MM.1S (cell line): ENCODE data around the gene PRKCE.

Source experiments
- DNase-seq: peaks from one replicate; pipeline ENCODE4 v3.0.0-alpha.2; 2015
- H2AFZ ChIP-seq: fragments of 300-600 bp; sonication (generic); 2 replicates; pipeline ENCODE4 v1.6.0; 2016; ENCODE audit warnings: antibody characterized with exemption, low read length
- H3F3A ChIP-seq: fragments of 300-600 bp; sonication (generic); 2 replicates; pipeline ENCODE4 v1.6.1; 2016; ENCODE audit warnings: mild to moderate bottlenecking, antibody characterized with exemption, low read length, moderate library complexity, mixed read lengths; ENCODE audit not compliant: insufficient read depth
- H3K27ac ChIP-seq: fragments of 300-600 bp; sonication (generic); 2 replicates; pipeline ENCODE4 v1.5.1; 2016; ENCODE audit warnings: mild to moderate bottlenecking, low read length
- H3K27me3 ChIP-seq: fragments of 300-600 bp; sonication (generic); replicated peaks from 2 replicates; pipeline ENCODE4 v1.6.0; 2016; ENCODE audit warnings: low read length; ENCODE audit not compliant: insufficient read depth
- H3K36me3 ChIP-seq: fragments of 300-600 bp; sonication (generic); replicated peaks from 2 replicates; pipeline ENCODE4 v1.6.1; 2016; ENCODE audit warnings: mild to moderate bottlenecking, low read length, mixed read lengths; ENCODE audit not compliant: insufficient read depth
- H3K4me1 ChIP-seq: fragments of 300-600 bp; sonication (generic); 2 replicates; pipeline ENCODE4 v1.6.1; 2016; ENCODE audit warnings: low read length, mixed read lengths
- H3K4me2 ChIP-seq: fragments of 300-600 bp; sonication (generic); 2 replicates; pipeline ENCODE4 v1.6.0; 2016; ENCODE audit warnings: low read depth, low read length
- H3K4me3 ChIP-seq: fragments of 300-600 bp; sonication (generic); 2 replicates; pipeline ENCODE4 v1.5.1; 2016; ENCODE audit warnings: low read length, mixed read lengths
- H3K79me2 ChIP-seq: fragments of 300-600 bp; sonication (generic); 2 replicates; pipeline ENCODE4 v1.6.1; 2016; ENCODE audit warnings: mixed run types, low read length, mixed read lengths
- H3K9ac ChIP-seq: fragments of 300-600 bp; sonication (generic); 2 replicates; pipeline ENCODE4 v1.6.1; 2016; ENCODE audit warnings: low read length, mixed read lengths
- H3K9me2 ChIP-seq: fragments of 300-600 bp; sonication (generic); replicated peaks from 2 replicates; pipeline ENCODE4 v1.6.1; 2016; ENCODE audit warnings: mild to moderate bottlenecking, low read length, mixed read lengths; ENCODE audit not compliant: insufficient read depth
- H3K9me3 ChIP-seq: fragments of 300-600 bp; sonication (generic); replicated peaks from 2 replicates; pipeline ENCODE4 v1.6.1; 2016; ENCODE audit warnings: mild to moderate bottlenecking, low read length, mixed read lengths; ENCODE audit not compliant: insufficient read depth
- H4K20me1 ChIP-seq: fragments of 300-600 bp; sonication (generic); 2 replicates; pipeline ENCODE4 v1.6.1; 2016; ENCODE audit warnings: mild to moderate bottlenecking, low read length, moderate library complexity, mixed read lengths; ENCODE audit not compliant: insufficient read depth
- EZH2 ChIP-seq: fragments of 300-600 bp; sonication (generic); optimal IDR thresholded peaks from 2 replicates; pipeline ENCODE3; 2017; ENCODE audit warnings: low read depth, mild to moderate bottlenecking, antibody characterized with exemption, low read length, mixed read lengths
- EZH2phosphoT487 ChIP-seq: fragments of 300-600 bp; sonication (generic); IDR thresholded peaks from 2 replicates; pipeline ENCODE4 v1.6.1; 2018; ENCODE audit warnings: antibody characterized with exemption, low read length
- TF ChIP-seq, protein P1 (sequence below): fragments of 300-600 bp; sonication (generic); IDR thresholded peaks from 2 replicates; pipeline ENCODE4 v1.5.1; 2016; ENCODE audit warnings: antibody characterized with exemption, low read length, mixed read lengths

PRKCE gene

DNA sequence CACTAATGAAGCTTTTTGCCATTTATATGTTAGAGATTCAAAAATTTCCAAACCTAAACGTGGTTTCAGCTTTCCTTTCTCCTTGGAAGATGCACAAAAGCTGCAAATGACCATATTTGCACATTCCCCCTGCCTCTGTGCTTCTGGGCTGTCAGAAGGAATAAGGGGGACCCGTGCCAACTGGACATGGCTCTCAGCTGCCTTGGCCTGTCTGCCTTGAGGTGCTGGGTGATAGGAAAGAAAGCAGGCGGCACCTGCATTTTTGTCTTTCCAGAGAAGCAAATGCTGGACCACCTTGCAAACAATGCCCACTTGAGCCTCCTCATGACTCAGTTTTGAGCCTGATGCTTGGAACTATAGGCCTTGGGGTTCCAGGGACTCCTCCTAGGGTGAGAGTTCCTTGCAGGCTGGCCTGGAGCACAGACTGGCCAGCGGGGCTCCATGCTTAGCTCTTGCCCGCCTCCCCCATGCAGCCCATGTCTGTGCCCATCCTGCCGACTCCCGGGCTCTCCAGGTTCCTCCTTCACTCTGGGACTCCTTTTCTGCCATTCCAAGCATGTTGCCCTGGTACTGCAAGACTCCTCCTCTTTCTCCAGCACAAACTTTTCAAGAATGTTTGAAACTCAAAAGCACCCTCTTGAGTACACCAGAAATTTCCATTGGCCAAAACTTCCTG, 536.7 kb downstream of the PRKCE start:
- H3K4me2 ChIP-seq, result peak overlapping the region; percentile 91; the same call in 1 of the 2 replicates
- H3K79me2 ChIP-seq, result no peaks in the 10 kb centered on the region
- no peaks in the 10 kb centered on the region for H3K9me2 ChIP-seq
- no peak overlapping the region for H3K4me3 ChIP-seq
- no peak overlapping the region for H3K27ac ChIP-seq
- H3K36me3 ChIP-seq, result no peaks in the 10 kb centered on the region
- H3K27me3 ChIP-seq, result no peaks in the 10 kb centered on the region
- DNase-seq, result no peak
- no peaks in the 10 kb centered on the region for H4K20me1 ChIP-seq
- no peak overlapping the region for H3K9ac ChIP-seq
- H3F3A ChIP-seq, result peaks cover 10% of the 10 kb centered on the region
- TF ChIP-seq, protein P1, sequence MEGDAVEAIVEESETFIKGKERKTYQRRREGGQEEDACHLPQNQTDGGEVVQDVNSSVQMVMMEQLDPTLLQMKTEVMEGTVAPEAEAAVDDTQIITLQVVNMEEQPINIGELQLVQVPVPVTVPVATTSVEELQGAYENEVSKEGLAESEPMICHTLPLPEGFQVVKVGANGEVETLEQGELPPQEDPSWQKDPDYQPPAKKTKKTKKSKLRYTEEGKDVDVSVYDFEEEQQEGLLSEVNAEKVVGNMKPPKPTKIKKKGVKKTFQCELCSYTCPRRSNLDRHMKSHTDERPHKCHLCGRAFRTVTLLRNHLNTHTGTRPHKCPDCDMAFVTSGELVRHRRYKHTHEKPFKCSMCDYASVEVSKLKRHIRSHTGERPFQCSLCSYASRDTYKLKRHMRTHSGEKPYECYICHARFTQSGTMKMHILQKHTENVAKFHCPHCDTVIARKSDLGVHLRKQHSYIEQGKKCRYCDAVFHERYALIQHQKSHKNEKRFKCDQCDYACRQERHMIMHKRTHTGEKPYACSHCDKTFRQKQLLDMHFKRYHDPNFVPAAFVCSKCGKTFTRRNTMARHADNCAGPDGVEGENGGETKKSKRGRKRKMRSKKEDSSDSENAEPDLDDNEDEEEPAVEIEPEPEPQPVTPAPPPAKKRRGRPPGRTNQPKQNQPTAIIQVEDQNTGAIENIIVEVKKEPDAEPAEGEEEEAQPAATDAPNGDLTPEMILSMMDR, result no peak
- TF ChIP-seq EZH2, result no peak
- no peak for TF ChIP-seq EZH2phosphoT487
- peaks cover 16% of the 10 kb centered on the region for H3K4me1 ChIP-seq
- H2AFZ ChIP-seq, result no peak overlapping the region
- no peaks in the 10 kb centered on the region for H3K9me3 ChIP-seq

DNA sequence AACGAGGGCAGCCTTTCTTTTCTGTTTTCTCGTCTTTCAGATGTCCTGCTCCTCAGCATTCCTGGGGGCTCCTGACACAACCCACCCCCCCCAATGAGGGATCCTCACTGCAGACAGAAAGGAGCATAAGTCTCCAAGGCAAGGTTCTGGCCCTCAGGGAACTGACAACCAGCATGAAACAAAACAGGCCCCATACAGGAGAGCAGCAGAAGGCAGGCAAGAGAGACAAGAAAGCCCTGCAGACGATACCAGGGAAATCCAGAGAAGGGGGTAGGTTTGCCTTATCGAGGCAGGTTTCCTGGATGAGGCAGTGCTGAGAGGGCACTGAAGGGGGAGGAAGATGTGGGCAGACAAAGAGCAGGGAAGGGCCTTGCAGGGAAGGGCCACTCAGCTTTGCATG, 541.9 kb downstream of the PRKCE start:
- H3K4me3 ChIP-seq, result no peak overlapping the region
- no peaks in the 10 kb centered on the region for H3K9me2 ChIP-seq
- H3K36me3 ChIP-seq, result no peaks in the 10 kb centered on the region
- H3K4me1 ChIP-seq, result no peaks in the 10 kb centered on the region
- no peak overlapping the region for H3K4me2 ChIP-seq
- no peak for DNase-seq
- no peaks in the 10 kb centered on the region for H3K27me3 ChIP-seq
- H3K79me2 ChIP-seq, result no peaks in the 10 kb centered on the region
- no peak for TF ChIP-seq EZH2phosphoT487
- TF ChIP-seq EZH2, result no peak
- TF ChIP-seq, protein P1, result no peak
- H2AFZ ChIP-seq, result no peak overlapping the region
- no peak overlapping the region for H3K27ac ChIP-seq
- H3K9ac ChIP-seq, result no peak overlapping the region
- H3F3A ChIP-seq, result no peaks in the 10 kb centered on the region
- no peaks in the 10 kb centered on the region for H4K20me1 ChIP-seq
- H3K9me3 ChIP-seq, result no peaks in the 10 kb centered on the region

DNA sequence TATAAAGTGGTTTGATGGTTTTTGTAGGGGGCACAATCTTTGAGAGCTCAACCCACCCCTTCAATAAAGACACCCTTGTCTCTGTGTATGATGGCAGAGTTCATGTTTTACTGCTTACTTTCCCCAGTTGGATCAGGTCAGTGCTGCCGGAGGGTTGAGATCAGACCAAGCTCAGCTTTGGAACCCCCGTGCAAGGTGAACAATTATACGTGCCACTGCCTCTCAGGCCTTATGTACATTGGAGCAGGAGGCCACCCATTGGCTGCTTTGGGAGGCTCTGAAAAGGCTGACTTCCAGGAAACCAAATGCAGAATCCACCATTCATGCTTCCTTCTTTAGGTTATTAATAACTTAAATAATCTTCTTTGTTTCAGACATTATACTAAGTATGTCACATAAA, 542.4 kb downstream of the PRKCE start:
- Histone ChIP-seq H3K9ac (no peak overlapping the region), H3K4me2 (no peak overlapping the region), H3F3A (no peaks in the 10 kb centered on the region), H2AFZ (no peak overlapping the region), H3K9me3 (no peaks in the 10 kb centered on the region), H3K79me2 (no peaks in the 10 kb centered on the region), H4K20me1 (no peaks in the 10 kb centered on the region), H3K4me1 (no peaks in the 10 kb centered on the region), H3K9me2 (no peaks in the 10 kb centered on the region), H3K27ac (no peak overlapping the region), H3K4me3 (no peak overlapping the region), H3K27me3 (no peaks in the 10 kb centered on the region), H3K36me3 (no peaks in the 10 kb centered on the region)
- TF ChIP-seq, protein P1, result no peak
- TF ChIP-seq EZH2phosphoT487, result no peak
- no peak for TF ChIP-seq EZH2
- no peak for DNase-seq
